NCI-H1930 (cell line): ENCODE results near the gene SHROOM1.

Experiments used
- DNase-seq, 2 experiments: peaks; one replicate each; lab custom pipeline; 2025; lab: John Stamatoyannopoulos, UW

Gene SHROOM1

DNA sequence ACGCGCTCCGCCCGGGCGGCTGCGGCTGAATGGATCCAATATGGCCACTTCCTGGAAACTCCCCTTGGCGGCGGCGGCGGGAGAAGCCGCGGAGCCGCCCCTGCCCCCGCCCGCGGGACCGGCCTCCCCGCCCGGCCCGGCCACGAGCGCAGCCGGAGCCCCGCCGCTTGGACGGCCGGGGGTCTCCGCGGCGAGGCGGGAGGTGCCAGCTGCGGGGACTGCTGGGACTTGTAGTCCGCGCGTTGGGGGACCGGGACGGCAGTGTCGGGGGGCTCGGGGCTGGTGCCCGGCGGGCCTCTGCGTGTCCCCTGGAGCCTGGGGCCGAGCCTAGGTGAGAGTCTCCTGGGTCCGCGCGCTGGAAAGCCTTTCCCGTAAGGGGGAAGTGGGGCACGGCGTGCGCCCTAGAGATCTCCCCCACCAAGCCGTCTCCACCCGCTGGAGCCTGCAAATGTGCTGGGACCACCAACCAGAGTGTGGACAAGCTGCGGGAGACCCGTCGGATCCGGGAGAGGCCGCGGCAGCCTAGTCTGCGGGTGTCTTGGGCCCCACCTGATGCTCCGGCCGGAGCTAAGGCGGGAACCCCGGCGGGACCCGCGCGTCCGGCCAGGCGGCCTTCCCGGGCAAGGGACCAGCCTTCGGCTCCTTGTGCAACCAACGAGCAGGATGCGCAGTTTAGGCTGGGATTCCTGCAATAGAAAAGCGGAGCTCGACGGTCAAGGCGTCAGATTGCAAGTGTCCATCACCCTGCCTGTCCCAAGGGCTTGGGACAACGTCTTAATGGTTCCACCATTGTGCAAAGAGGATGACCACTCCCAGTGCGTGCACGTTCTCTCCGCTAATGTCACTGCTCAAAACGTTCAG lies 53.0 kb downstream of the SHROOM1 start, which contains the start of gene SEPTIN8:
Gene SEPTIN8, minus strand, starts transcription at position 31 of the 861 bp plus-strand sequence. CDS start 102 bp downstream, outside the sequence.
- peak in 1 of 2 experiments; percentile 36 for DNase-seq

DNA sequence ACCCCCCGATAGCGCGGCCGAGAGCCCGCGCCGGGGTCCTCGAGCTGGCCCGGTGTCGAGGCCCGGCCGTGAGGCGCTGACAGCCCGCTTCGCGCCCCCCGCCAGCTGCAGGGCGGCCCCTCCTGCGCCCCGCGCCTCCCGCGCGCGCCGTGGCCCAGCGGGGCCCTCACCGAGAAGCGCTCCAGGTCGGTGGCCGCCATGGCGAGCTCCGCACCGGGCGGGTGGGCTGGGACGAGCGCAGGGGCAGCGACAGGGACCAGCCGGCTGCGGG lies 53.6 kb downstream of the SHROOM1 start:
- no peak for DNase-seq

DNA sequence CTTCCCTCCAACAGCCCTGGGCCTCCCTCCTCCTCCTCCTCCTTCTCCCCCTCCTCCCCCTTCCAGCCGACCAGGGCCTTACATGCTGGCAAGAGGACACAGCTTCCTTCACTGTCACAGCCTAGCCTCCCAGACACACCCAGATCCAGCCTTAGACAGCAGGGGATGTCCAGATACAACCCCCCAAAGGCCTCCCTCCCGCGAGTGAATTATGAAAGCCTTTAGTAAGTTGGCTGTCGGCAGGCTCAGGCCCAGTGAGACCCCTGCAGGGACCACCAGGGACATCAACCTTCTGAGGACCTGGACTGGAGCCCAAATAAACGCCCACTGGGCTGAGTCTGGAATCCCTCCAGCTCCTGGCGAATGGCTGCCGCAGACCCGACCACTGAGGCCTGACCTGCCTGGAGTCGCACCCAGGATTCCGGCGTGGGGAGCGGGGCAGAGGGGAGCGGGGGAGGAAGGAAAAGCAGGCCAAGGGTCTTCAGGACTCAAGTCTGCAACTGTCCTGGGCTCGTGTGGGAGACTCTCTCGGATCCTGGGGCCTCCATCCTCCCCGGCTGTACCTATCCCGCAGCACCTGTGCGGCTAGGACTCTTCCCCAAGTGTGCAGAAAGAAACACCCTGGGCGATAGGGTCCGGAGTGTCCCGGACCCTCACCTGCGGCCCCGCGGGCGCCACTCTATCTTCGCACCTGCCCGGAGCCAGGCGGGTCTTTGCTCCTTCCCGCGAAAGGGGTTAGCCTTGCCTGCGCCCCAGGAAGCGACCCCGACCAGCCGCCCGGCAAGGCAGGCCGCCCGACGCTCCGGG lies 54.1 kb downstream of the SHROOM1 start:
- DNase-seq, result no peak

DNA sequence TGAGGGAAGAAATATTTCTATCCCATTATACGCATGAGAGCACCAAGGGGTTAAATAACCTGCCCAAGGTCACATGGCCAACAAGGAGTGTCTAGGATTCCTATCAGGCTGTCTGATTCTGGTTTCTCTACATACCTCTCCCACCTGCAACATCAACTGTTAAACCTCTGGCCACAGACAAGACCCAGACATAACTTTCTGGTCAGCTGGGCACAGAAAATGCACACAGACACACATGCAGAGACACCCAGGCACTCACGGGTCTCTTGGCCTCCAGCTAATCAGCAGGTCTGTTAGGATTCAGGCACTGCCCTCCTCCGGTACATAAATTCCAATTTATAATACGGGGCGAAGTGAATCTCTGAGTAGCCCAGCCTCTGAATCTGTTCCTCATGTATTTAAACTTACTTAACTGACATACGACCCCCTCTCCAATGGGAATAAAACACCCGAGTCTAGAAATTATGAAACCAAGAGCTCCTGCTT lies 54.9 kb downstream of the SHROOM1 start:
- no peak for DNase-seq

DNA sequence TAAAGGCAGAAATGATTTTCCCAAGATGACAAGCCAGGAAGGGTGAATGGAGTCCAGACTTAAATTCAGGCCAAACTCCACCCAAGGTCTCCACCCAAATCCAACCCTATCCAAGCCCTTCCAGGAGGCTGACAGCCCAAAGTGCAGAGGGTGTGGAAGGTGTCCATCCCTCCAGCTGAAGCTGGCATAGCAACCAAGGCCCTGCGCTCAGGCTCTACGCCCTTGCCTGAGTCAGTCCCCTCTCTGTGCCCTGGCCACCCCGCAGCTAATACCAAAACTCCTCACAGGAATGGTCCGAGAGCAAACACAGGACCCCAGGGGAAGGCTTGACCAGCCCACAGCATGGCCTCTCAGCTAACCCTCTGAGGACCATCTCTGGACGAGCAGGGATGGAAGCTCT lies 55.6 kb downstream of the SHROOM1 start:
- no peak for DNase-seq

DNA sequence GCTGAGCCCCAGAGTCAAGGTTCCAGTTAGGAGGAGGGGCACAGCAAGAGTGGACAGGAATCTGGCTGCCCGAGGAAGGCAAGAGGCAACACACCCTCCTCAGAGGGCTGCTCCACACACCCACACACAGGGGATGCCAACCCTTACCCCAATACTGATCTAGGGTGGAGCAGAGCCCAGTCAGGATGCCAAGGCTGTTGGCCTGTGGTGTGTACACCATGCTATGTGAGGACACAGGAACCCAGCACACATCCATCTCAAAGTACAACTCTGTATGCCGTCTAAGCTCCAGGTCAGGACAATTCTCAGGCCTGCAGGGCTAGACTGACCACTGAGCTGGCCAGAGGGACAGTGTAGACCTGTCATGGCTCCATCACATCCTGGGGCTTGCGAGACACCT lies 56.0 kb downstream of the SHROOM1 start:
- no peak for DNase-seq

DNA sequence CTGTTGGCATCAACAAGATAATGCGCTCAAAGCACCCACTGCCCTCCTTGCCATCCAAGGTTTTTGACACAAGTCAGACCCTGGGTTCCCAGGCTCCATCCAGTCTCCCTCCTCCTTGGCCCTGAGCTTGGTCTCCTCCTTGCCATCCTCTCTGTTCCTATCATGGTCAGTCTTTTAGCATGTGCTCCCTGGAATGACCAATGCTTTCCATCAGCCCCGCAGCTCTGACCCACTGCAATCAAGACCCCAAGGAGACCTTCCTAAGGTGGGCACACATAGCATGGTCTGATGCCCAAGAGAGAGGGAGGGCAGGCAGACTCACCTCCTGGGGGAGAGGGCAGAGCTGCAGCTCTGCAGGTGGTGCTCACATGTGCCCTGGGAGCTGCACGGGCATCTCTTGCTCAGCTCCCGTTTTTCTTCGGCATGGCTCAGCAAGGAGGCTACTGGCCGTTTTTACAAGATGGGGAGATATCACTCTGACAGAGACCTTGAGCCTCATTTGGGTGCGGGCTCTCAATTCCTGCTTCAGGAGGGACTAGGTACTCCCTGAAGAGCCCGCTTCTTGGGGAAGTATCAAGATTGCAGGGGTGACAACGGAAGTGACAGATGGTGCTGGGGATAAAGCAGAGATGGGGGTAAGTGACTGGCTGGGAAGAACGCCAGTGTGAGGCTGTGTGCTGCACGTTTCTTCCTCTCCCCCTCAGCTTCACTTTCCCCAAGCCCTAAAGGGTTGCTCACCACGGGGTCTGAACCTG lies 56.7 kb downstream of the SHROOM1 start:
- DNase-seq, result no peak

DNA sequence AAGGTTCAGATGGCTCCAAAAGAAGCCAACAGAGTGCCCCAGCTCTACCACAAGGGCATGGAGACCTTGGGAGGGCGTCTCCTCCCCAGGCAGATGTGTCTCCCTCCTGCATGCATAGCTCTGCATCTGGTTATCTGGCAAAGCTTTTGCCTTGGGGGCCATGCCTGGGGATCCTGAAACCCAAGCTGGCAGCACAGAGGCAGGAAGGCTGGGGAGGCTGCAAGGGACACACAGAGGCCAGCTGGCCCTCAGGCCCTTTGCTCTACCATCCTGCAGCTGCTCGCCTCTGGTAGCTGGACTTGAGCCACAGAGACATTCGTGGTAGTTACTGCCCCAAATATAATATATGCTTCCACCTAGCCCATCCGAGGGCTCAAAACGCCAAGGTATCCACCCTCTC lies 57.3 kb downstream of the SHROOM1 start:
- DNase-seq, result no peak

DNA sequence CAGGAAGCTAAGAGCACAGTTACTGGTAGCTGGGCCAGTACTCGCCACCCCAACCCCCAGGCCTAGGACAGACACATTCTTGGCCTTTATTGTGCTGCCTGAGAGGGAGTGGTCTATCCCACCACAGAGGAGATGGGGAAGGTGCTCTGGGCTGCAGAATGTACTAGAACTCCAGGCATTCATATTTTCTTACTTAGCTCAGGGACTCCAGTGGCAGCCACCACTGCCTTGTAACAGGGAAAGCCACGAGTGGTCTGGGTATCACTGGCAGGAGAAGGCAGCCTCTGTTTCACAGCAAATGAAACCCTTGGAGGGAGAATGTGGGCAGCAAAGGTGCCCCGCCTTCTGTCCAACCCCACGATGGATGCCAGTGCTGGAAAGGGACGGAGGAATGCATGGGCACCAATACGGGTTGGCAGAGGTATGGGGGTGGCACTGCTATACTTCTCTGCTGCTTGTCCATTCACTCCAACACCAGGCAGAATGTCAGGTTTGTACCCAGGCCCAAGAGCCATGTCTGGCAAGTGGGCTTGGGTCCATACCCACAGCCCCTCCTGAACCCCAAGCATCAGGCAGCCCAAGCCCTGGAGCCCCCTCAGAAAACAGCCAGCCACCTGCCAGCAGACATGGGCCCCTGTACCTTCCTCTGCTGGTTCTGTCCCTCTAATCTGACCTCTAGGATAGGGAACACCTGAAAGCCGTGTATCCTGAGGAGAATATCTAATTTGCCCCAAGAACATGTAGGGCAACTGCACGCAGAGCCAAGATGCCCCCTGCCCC lies 58.0 kb downstream of the SHROOM1 start:
- no peak for DNase-seq
